ENCODE measurements around the gene TMUB1. TPM values are rescaled to one million over a fixed set of nuclear protein-coding genes. Genes with fewer than 3 reads are reported as not detected.

Gene TMUB1
- total RNA-seq (2014; rRNA removed) = 60.9 and 61.5 TPM in 2 replicates
- 48.7 TPM for polyA plus RNA-seq (2012)

- peak; percentile 51 for DNase-seq (ENCODE audit: low read depth)
Observed at GRCh38 chr7:151083071-151083823, at the start of gene TMUB1. TMUB1 (minus strand) TSS chr7:151083493; CDS start chr7:151082563, 930 bp downstream.

GRCh38 chr7:151132461-151133205, 49.3 kb upstream of the TMUB1 start:
- DNase-seq (ENCODE audit: low read depth) = no peak

GRCh38 chr7:151131592-151132293, 48.5 kb upstream of the TMUB1 start:
- peak; percentile 83 for DNase-seq (ENCODE audit: low read depth)

GRCh38 chr7:151131224-151131591, 47.9 kb upstream of the TMUB1 start:
- DNase-seq (ENCODE audit: low read depth) = no peak

- DNase-seq (ENCODE audit: low read depth) = no peak
Observed at GRCh38 chr7:151130741-151131157, 47.5 kb upstream of the TMUB1 start.

- DNase-seq (ENCODE audit: low read depth) = no peak
Observed at GRCh38 chr7:151129960-151130591, 46.8 kb upstream of the TMUB1 start.

GRCh38 chr7:151129117-151129959, 46.0 kb upstream of the TMUB1 start:
- DNase-seq (ENCODE audit: low read depth) = no peak

GRCh38 chr7:151128716-151129115, 45.4 kb upstream of the TMUB1 start:
- DNase-seq (ENCODE audit: low read depth) = no peak

GRCh38 chr7:151128144-151128543, 44.9 kb upstream of the TMUB1 start:
- DNase-seq (ENCODE audit: low read depth) = no peak

GRCh38 chr7:151126491-151127137, 43.3 kb upstream of the TMUB1 start:
- DNase-seq (ENCODE audit: low read depth) = no peak

- DNase-seq (ENCODE audit: low read depth) = no peak
Observed at GRCh38 chr7:151125846-151126481, 42.7 kb upstream of the TMUB1 start.

GRCh38 chr7:151125470-151125845, 42.2 kb upstream of the TMUB1 start:
- DNase-seq (ENCODE audit: low read depth) = no peak

GRCh38 chr7:151124899-151125399, 41.7 kb upstream of the TMUB1 start:
- no peak for DNase-seq (ENCODE audit: low read depth)

GRCh38 chr7:151124481-151124880, 41.2 kb upstream of the TMUB1 start:
- DNase-seq (ENCODE audit: low read depth) = no peak

GRCh38 chr7:151123822-151124464, 40.6 kb upstream of the TMUB1 start:
- peak; percentile 70 for DNase-seq (ENCODE audit: low read depth)

GRCh38 chr7:151123158-151123821, 40.0 kb upstream of the TMUB1 start:
- no peak for DNase-seq (ENCODE audit: low read depth)

GRCh38 chr7:151122796-151123157, 39.5 kb upstream of the TMUB1 start:
- no peak for DNase-seq (ENCODE audit: low read depth)

- no peak for DNase-seq (ENCODE audit: low read depth)
Observed at GRCh38 chr7:151122276-151122675, 39.0 kb upstream of the TMUB1 start.
